HG03439 (cell line): ENCODE data around the gene ZSCAN18.
"Not testable (repeated sequence)": the region's sequence is repeated elsewhere in the genome, so short reads cannot be mapped to it uniquely, and the experiment has no call there.

ENCODE experiments used
- ATAC-seq: cut with Tn5 transposase; IDR thresholded peaks from one replicate; pipeline ENCODE4 v1.9.1; 2021; ENCODE audit warnings: mild to moderate bottlenecking, moderate library complexity; ENCODE audit not compliant: unreplicated experiment

Gene ZSCAN18

DNA sequence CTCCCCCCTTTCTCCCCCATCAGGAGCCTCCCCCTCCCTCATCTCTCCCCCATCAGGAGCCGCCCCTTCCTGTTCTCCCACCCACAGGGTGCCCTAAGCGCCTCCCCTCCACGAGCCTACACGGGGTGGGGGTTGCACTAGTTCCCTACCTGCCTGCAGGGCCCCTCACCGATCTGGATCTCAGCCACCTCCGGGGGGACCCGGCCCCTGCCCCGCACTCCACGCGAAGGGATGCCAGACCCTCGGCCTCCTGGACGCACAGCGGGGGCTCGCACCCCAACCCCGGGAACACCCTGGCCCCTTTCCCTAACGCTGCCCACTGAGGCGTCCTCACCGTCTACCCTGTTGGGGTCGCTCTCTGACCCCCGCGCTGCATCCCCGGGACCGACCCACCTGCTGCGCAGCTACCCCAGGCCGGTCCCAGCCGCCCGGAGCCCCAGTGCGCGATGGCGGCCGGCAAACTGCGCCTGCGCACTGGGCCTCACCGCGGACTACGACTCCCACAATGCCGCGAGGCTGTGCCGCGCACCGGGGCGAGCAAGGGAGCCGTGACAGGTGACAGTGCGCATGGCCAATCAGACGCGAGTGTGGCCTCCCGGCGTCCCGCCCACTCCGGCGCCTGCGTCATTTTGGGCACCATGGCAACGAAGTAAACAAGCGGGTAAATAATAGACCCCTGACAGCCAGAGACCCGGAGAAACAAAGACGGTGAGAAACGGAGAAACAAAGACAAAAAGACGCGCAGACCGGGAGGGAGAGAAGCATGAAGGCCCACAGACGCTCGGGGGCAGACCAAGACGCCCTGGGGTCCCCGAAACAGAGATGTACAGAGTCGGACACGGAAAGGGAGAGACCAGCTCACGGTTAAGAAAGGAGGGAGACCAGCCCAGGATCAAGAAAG lies at the start of gene ZSCAN18:
Gene ZSCAN18 (minus strand): TSS at position 451 of the 901 bp plus-strand sequence. CDS start 7,964 bp downstream, outside the sequence.
- ATAC-seq = no peak

DNA sequence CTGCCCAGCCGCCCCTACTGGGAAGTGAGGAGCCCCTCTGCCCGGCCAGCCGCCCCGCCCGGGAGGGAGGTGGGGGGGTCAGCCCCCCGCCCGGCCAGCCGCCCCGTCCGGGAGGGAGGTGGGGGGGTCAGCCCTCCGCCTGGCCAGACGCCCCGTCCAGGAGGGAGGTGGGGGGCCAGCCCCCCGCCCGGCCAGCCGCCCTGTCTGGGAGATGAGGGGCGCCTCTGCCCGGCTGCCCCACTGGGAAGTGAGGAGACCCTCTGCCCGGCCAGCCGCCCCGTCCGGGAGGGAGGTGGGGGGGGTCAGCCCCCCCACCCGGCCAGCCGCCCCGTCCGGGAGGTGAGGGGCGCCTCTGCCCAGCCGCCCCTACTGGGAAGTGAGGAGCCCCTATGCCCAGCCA lies 49.4 kb upstream of the ZSCAN18 start:
- ATAC-seq = not testable (repeated sequence)

GRCh38 chr19:58145849-58146248 lies 47.8 kb upstream of the ZSCAN18 start:
- no peak for ATAC-seq

DNA sequence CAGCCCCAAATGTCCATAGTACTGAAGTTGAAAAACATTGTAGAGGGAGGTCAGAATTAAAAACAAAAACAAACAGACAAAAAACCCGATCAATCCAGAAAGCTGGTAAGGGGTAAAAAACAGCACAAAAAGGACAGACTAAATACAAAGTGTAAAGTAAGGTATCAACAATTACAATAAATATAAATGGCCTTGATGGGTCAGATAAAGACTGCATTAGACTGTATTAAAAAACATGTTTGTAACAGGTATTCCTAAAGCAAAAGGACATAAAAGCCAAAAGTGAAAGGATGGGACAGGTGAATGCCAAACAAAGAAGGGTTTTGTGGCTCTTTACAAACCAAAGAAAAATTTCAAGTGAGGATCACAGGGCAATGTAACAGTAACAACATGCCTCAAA lies 36.2 kb upstream of the ZSCAN18 start:
- ATAC-seq = no peak

- no peak for ATAC-seq
Measured at GRCh38 chr19:58129284-58129683, 31.3 kb upstream of the ZSCAN18 start.

DNA sequence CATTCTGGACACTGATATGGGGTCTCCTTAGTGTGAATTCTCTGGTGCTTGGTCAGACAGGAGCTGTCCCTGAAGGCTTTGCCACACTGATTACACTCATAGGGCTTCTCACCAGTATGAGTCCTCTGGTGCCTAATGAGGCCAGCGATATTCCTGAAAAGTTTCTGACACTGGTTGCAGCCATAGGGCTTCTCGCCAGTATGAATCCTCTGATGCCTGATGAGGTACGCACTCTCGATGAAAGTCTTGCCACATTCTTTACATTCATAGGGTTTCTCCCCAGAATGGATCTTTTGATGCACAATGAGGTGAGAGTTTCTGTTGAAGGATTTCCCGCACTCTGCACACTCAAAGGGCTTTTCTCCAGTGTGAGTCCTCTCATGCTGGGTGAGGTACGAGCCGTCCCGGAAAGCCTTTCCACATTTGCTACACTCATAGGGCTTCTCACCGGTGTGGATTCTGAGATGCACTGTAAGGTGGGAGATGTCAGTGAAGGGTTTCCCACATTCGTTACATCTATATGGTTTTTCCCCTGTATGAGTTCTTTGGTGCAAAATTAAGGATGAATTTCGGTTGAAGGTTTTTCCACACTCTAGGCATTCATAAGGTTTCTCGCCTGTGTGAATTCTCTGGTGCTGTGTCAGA lies 30.1 kb upstream of the ZSCAN18 start:
- no peak for ATAC-seq

DNA sequence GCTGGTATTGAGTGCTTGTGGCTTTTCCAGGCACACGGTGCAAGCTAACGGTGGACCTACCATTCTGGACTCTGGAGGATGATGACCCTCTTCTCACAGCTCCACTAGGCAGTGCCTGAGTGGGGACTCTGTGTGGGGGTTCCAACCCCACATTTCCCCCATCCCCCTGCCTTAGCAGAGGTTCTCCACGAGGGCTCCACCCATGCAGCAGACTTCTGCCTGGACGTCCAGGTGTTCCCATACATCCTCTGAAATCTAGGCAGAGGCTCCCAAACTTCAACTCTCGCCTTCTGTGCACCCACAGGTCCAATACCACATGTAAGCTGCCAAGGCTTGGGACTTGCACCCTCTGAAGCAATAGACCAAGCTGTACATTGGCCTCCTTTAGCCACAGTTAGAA lies 25.3 kb upstream of the ZSCAN18 start:
- ATAC-seq = no peak

DNA sequence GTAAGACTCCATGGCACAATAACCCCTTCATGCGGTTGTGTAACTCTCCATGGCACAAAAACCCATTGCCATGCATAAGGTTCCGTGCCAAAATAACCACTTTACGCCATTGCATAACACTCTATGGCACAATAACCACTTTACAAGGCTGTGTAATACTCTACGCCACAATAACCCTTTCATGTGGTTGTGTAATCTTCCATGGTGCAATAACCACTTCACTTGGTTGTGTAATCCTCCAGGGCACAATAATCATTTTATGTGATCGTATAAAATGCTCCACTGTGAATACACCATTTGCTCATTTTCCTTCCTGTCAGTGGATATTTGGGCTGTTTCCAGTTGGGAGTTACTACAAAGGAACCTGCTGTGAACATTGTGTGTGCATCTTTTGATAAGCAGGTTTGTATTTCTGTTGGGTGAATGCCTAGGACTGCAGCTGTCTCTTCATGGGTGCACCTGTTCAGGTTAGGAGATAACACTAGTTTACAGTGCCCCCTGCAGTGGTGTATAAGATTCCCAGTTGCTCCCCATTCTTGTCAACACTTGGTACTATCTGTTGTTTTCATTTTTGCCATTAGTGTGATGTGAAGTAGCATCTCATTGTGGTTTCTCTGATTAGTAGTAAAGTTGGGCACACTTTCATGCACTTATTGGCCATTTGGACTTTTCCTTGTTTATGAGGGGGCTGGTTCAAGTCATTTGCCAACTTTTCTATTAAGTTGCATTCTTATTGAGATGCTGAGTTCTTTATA lies 21.1 kb upstream of the ZSCAN18 start:
- no peak for ATAC-seq

GRCh38 chr19:58117841-58118575 lies 20.0 kb upstream of the ZSCAN18 start:
- ATAC-seq = no peak

DNA sequence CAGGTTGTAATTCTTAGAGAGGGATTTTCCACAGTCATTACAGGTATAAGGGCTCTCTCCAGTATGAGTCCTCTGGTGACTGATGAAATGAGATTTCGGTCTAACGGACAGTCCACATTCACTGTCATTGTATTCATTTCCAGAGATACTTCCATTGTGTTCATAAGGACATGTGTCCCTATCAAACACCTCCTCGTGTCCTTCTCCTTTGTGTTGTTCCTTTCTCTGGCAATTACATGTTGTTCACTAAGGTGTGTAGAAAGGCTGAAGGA lies 10.5 kb upstream of the ZSCAN18 start:
- ATAC-seq = no peak

DNA sequence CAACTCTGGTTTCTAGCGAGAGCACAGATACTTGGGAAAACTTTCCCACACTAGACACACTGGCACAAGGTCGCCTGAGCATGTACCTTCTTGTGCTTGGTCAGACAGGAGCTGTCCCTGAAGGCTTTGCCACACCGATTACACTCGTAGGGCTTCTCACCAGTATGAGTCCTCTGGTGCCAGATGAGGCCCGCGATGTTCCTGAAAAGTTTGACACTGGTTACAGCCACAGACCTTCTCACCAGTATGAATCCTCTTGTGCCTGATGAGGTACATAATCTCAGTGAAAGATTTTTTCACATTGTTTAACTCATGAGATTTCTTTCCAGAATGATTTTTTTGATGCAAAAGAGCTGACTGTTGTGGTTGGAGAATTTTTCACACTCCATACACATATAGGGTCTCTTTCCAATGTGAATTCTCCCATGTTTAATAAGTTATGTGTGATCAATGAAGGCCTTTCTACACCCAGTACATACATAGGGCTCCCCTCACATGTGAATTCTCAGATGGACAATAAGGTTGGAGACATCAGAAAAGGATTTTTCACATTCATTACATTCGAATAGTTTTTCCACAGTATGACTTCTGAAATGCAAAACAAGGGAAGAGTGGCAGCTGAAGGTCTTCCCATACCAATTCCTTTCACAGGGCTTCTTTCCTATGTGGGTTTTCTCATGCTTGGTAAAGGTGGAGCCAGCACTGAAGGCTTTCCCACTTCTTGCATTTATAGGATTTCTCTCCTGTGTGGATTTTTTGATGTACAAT lies 9.9 kb upstream of the ZSCAN18 start:
- ATAC-seq = no peak

DNA sequence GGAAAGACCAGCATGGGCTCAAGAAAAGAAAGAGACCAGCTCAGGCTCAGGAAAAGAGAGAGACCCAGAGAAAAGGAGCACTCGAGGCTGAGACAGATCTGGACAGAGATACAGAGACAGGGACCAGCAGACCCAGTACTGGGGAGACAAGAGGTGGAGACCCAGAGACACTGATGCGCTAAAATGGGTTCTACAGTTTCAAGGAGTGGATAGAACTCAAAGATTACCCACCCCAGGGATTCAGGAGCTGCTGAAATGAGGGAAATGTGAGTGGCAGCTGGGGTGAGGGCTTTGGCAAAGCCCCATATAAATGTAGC lies 609 bp upstream of the ZSCAN18 start:
- no peak for ATAC-seq

GRCh38 chr19:58097349-58097748 lies 682 bp downstream of the ZSCAN18 start:
- ATAC-seq = no peak

DNA sequence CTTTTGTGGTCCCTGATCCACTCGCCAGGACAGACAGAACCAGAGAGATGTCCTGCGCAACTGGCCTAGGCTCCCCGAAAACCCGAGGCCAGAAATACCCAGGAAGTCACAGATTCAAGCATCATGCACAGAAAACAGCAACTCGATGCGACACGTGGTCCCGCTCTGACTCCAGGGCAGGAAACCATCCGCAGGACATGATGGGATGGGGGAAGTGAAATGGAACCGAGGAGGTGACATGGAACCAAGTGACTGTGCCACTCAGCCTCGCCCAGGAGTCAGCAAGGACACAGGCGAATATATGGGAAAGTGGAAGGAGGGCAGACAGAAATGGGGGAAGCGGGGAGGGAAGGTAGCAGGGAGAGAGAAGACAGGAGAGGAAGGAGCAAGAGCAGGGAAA lies 1.1 kb downstream of the ZSCAN18 start:
- ATAC-seq = no peak

DNA sequence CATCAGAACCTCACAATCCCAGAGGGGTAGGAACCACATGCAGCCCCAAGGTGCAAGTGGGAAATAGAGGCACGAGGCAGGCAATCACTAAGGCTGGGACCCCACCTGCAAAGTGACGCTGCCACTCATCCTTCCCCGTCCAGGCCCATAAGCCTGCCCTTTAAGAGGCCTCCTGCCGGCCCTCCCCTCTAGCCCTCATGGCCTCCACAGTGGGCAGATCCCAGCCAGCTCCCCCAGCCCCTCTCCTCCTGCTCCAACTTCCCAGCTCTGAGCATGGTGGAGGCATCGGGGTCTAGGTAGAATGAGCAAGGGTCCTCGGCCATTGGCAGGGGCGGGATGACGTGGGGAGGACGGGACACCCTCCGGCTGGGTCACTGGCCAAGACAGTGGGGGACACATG lies 2.7 kb downstream of the ZSCAN18 start:
- no peak for ATAC-seq

- ATAC-seq = no peak
Measured at GRCh38 chr19:58093071-58093470, 5.0 kb downstream of the ZSCAN18 start.

DNA sequence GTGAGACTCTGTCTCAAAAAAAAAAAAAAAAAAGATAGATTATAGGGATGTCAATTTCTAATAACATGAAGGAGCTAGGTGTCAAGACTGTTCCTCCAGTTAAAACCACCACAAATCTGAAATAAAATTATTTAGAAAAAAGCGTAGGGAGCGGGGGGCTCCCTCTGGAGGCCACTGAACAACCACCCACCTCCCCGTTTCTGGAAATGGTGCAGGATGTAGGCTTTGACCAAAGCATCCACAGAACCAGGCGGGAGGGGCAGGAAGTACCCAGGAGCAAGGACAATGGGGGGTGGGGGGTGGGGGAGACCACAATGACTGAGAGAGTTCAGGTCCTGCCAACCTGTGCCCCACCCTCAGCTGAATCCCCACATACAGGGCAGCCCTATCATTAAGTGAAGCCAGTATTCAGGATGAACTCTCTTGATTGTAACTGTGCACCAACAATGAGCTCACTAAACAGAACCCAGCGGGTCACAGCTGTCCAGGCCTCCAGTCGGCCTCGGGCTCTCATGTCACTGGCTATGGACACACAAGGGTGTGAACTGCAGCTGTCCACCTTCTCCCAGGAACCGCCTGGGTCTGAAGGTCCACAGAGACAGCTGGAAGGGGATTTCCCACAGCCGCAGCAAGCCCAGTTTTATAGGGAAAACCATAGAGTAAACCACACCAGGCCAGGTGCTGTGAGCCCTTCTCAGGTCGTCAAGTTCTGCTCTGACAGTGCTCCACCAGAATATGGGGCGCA lies 6.6 kb downstream of the ZSCAN18 start:
- no peak for ATAC-seq

GRCh38 chr19:58089846-58090245 lies 8.2 kb downstream of the ZSCAN18 start:
- no peak for ATAC-seq

GRCh38 chr19:58088521-58089052 lies 9.4 kb downstream of the ZSCAN18 start:
- ATAC-seq = no peak
